HEK293 (cell line): ENCODE results near the gene ISCU.

ENCODE experiments used
- CTCF ChIA-PET: fragments of 350-600 bp; formaldehyde crosslinking; extraction: SDS; loops from one replicate; lab custom pipeline; 2021; ENCODE audit warnings: antibody characterized with exemption; lab: Yijun Ruan, JAX
- POLR2A ChIA-PET: fragments of 300-600 bp; formaldehyde crosslinking; extraction: SDS; loops from one replicate; lab custom pipeline; 2020; ENCODE audit warnings: antibody characterized with exemption, inconsistent platforms; lab: Yijun Ruan, JAX
- H3K27ac ChIP-seq: fragments of 200-500 bp; sonication (Bioruptor generic); 2 replicates; pipeline ENCODE4 v1.5.1; 2014; ENCODE audit warnings: low read depth, low read length, control low read depth, inconsistent platforms; ENCODE audit errors: extremely low read depth
- H3K36me3 ChIP-seq, 2 experiments: fragments of 200-500 bp in 1 of 2; sonication (Bioruptor generic) in 1 of 2; 1 replicate in 1 of 2; 2 replicates in 1 of 2; pipeline ENCODE4 v1.5.1; 2014 to 2017; ENCODE audit warnings: inconsistent platforms in 2 of 2, low read length in 2 of 2; ENCODE audit not compliant: control insufficient read depth in 2 of 2, insufficient read depth in 1 of 2
- H3K4me1 ChIP-seq: fragments of 200-500 bp; sonication (Bioruptor generic); 2 replicates; pipeline ENCODE4 v1.5.1; 2014; ENCODE audit warnings: mild to moderate bottlenecking, low read length, inconsistent platforms; ENCODE audit not compliant: control insufficient read depth, insufficient read depth
- H3K4me3 ChIP-seq: 2 replicates; pipeline ENCODE4 v1.5.1; 2011; ENCODE audit warnings: low read depth, mild to moderate bottlenecking, control low read depth, low read length, moderate library complexity
- H3K9me3 ChIP-seq: fragments of 200-500 bp; sonication (Bioruptor generic); 2 replicates; pipeline ENCODE4 v1.5.1; 2014; ENCODE audit warnings: low read depth, low read length, inconsistent platforms; ENCODE audit not compliant: control insufficient read depth, insufficient read depth
- KLF10 ChIP-seq: fragments of 450-650 bp; IDR thresholded peaks from 2 replicates; pipeline ENCODE4 v1.5.1; 2018; ENCODE audit warnings: missing biosample characterization, mild to moderate bottlenecking, missing genetic modification characterization
- KLF8 ChIP-seq: fragments of 450-650 bp; formaldehyde crosslinking; IDR thresholded peaks from 2 replicates; pipeline ENCODE4 v1.5.1; 2016; ENCODE audit warnings: missing biosample characterization, missing genetic modification characterization
- MEIS1 ChIP-seq: sonication (generic); formaldehyde crosslinking; IDR thresholded peaks from 2 replicates; pipeline ENCODE4 v1.8.1; 2022; ENCODE audit warnings: missing genetic modification reagents, mild to moderate bottlenecking, borderline replicate concordance
- SCRT2 ChIP-seq: fragments of 450-650 bp; formaldehyde crosslinking; IDR thresholded peaks from 2 replicates; pipeline ENCODE4 v1.5.1; 2016; ENCODE audit warnings: missing biosample characterization, missing genetic modification characterization
- ZBTB44 ChIP-seq: fragments of 450-650 bp; IDR thresholded peaks from 2 replicates; pipeline ENCODE4 v1.5.1; 2018; ENCODE audit warnings: missing biosample characterization, mild to moderate bottlenecking, missing genetic modification characterization
- ZFP41 ChIP-seq: fragments of 450-650 bp; formaldehyde crosslinking; IDR thresholded peaks from 2 replicates; pipeline ENCODE4 v1.5.1; 2016; ENCODE audit warnings: missing biosample characterization, missing genetic modification characterization, borderline replicate concordance
- ZNF133 ChIP-seq: fragments of 450-650 bp; formaldehyde crosslinking; IDR thresholded peaks from 2 replicates; pipeline ENCODE4 v1.5.1; 2016; ENCODE audit warnings: missing biosample characterization, missing genetic modification characterization
- ZNF169 ChIP-seq: fragments of 450-650 bp; formaldehyde crosslinking; IDR thresholded peaks from 2 replicates; pipeline ENCODE4 v1.5.1; 2016; ENCODE audit warnings: missing biosample characterization, missing genetic modification characterization
- ZNF292 ChIP-seq: fragments of 450-650 bp; formaldehyde crosslinking; IDR thresholded peaks from 2 replicates; pipeline ENCODE4 v1.5.1; 2016; ENCODE audit warnings: low read depth, missing biosample characterization, missing genetic modification characterization, borderline replicate concordance
- ZNF394 ChIP-seq: fragments of 450-650 bp; formaldehyde crosslinking; IDR thresholded peaks from 2 replicates; pipeline ENCODE4 v1.5.1; 2016; ENCODE audit warnings: missing biosample characterization, missing genetic modification characterization, mild to moderate bottlenecking, moderate library complexity, borderline replicate concordance
- ZNF48 ChIP-seq: fragments of 450-650 bp; formaldehyde crosslinking; IDR thresholded peaks from 2 replicates; pipeline ENCODE4 v1.5.1; 2016; ENCODE audit warnings: missing biosample characterization, missing genetic modification characterization
- ZNF501 ChIP-seq: fragments of 450-650 bp; formaldehyde crosslinking; IDR thresholded peaks from 2 replicates; pipeline ENCODE4 v1.5.1; 2016; ENCODE audit warnings: missing biosample characterization, missing genetic modification characterization
- ZNF776 ChIP-seq: fragments of 450-650 bp; formaldehyde crosslinking; IDR thresholded peaks from 2 replicates; pipeline ENCODE4 v1.5.0; 2017; ENCODE audit warnings: missing biosample characterization, missing genetic modification characterization, borderline replicate concordance
- ZSCAN18 ChIP-seq: fragments of 450-650 bp; formaldehyde crosslinking; IDR thresholded peaks from 2 replicates; pipeline ENCODE4 v1.5.1; 2016; ENCODE audit warnings: missing biosample characterization, missing genetic modification characterization
- ZSCAN30 ChIP-seq: fragments of 450-650 bp; IDR thresholded peaks from 2 replicates; pipeline ENCODE4 v1.5.1; 2018; ENCODE audit warnings: missing biosample characterization, mild to moderate bottlenecking, missing genetic modification characterization, moderate library complexity
- TF ChIP-seq, protein P1 (sequence below): fragments of 450-650 bp; formaldehyde crosslinking; IDR thresholded peaks from 2 replicates; pipeline ENCODE4 v1.5.1; 2016; ENCODE audit warnings: missing biosample characterization, missing genetic modification characterization
- TF ChIP-seq, protein P2 (sequence below): fragments of 450-650 bp; formaldehyde crosslinking; IDR thresholded peaks from 2 replicates; pipeline ENCODE4 v1.5.1; 2016; ENCODE audit warnings: missing biosample characterization, missing genetic modification characterization
- TF ChIP-seq, protein P3 (sequence below): fragments of 450-650 bp; formaldehyde crosslinking; IDR thresholded peaks from 2 replicates; pipeline ENCODE4 v1.5.1; 2017; ENCODE audit warnings: missing biosample characterization, missing genetic modification characterization

The ISCU gene

DNA sequence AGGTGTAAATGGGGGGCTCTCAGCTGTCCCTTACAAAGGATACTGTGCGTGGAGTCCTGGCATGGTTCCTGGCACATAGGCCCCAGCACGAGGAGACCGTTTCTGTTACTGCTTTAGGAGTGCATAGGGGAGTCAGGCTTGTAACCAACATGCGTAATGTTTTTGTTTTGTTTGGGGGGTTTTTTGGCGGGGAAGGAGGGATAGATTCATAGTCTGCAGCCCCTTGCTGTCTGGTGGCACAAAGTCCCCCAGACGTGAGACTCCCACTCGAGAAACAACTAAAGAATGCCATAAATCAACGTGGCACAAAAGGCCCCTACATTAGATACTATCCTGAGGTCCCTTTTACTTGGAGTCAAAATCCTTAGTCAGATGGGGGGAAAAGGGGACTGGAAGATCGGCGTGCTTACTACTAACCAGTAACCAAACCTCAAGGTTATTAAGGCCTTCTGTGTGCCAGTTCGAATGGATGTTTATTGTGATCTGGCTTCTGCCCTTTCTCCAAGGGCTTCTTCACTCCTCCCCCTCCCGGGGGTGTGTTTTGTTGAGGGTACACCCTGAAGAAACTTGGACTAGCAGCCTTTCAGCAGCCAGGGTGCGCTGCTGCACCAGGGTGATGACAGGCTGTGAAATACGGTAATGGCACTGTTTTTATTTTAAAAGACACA is 874 bp downstream of the ISCU start (continued):
- TF ChIP-seq, protein P1, sequence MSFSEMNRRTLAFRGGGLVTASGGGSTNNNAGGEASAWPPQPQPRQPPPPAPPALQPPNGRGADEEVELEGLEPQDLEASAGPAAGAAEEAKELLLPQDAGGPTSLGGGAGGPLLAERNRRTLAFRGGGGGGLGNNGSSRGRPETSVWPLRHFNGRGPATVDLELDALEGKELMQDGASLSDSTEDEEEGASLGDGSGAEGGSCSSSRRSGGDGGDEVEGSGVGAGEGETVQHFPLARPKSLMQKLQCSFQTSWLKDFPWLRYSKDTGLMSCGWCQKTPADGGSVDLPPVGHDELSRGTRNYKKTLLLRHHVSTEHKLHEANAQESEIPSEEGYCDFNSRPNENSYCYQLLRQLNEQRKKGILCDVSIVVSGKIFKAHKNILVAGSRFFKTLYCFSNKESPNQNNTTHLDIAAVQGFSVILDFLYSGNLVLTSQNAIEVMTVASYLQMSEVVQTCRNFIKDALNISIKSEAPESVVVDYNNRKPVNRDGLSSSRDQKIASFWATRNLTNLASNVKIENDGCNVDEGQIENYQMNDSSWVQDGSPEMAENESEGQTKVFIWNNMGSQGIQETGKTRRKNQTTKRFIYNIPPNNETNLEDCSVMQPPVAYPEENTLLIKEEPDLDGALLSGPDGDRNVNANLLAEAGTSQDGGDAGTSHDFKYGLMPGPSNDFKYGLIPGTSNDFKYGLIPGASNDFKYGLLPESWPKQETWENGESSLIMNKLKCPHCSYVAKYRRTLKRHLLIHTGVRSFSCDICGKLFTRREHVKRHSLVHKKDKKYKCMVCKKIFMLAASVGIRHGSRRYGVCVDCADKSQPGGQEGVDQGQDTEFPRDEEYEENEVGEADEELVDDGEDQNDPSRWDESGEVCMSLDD = peak; percentile 63; the same call in 1 of the 2 replicates
- TF ChIP-seq ZNF501 (tag by site-specific recombination) (0 out of 2 replicates have a peak, but pooled peaks have one; percentile 36), ZNF776 (no peak), KLF8 (tag by site-specific recombination) (peak; percentile 49; the same call in 1 of the 2 replicates), SCRT2 (tag by site-specific recombination) (no peak)

GRCh38 chr12:108563804-108564151 is 1.4 kb downstream of the ISCU start:
- H3K4me3 ChIP-seq = no peak overlapping the region
- no peak for TF ChIP-seq ZNF169 (tag by site-specific recombination)
- TF ChIP-seq ZNF394 (tag by site-specific recombination) = no peak
- no peak for TF ChIP-seq ZNF292 (tag by site-specific recombination)
- TF ChIP-seq, protein P2, sequence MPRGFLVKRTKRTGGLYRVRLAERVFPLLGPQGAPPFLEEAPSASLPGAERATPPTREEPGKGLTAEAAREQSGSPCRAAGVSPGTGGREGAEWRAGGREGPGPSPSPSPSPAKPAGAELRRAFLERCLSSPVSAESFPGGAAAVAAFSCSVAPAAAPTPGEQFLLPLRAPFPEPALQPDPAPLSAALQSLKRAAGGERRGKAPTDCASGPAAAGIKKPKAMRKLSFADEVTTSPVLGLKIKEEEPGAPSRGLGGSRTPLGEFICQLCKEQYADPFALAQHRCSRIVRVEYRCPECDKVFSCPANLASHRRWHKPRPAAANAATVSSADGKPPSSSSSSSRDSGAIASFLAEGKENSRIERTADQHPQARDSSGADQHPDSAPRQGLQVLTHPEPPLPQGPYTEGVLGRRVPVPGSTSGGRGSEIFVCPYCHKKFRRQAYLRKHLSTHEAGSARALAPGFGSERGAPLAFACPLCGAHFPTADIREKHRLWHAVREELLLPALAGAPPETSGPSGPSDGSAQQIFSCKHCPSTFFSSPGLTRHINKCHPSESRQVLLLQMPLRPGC (tag by site-specific recombination) = no peak
- no peak for TF ChIP-seq ZSCAN18 (tag by site-specific recombination)
- no peak; the same call in 1 of the 2 replicates for TF ChIP-seq ZBTB44 (tag by site-specific recombination)
- TF ChIP-seq MEIS1 (CRISPR knock-in tag) = no peak
- no peak for TF ChIP-seq ZSCAN30 (tag by site-specific recombination)
- TF ChIP-seq, protein P3, sequence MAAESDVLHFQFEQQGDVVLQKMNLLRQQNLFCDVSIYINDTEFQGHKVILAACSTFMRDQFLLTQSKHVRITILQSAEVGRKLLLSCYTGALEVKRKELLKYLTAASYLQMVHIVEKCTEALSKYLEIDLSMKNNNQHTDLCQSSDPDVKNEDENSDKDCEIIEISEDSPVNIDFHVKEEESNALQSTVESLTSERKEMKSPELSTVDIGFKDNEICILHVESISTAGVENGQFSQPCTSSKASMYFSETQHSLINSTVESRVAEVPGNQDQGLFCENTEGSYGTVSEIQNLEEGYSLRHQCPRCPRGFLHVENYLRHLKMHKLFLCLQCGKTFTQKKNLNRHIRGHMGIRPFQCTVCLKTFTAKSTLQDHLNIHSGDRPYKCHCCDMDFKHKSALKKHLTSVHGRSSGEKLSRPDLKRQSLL (tag by site-specific recombination) = no peak
- TF ChIP-seq ZNF48 (tag by site-specific recombination) = no peak
- no peak for TF ChIP-seq KLF10 (tag by site-specific recombination)
- no peak for TF ChIP-seq ZFP41 (tag by site-specific recombination)
- no peak for TF ChIP-seq ZNF133 (tag by site-specific recombination)
- TF ChIP-seq, all 188 proteins: peak for 0
- CTCF ChIA-PET = interaction anchor here (0.6 to 10.6 kb wide), 23 partner anchors 9 to 816 kb away, joined by 3 to 160 read pairs (median 4); no protein-coding TSS in a partner anchor
- no peak overlapping the region for H3K27ac ChIP-seq
- no peaks in the 10 kb centered on the region for H3K9me3 ChIP-seq
- H3K4me1 ChIP-seq = 0 out of 2 replicates have a peak, but pooled peaks cover 2% of the 10 kb centered on the region
- peaks cover 22 to 47% of the 10 kb centered on the region in 2 experiments for H3K36me3 ChIP-seq
- POLR2A ChIA-PET = no interaction called here
